GM12878 (cell line): ENCODE data around the gene KRT33A. TPM values are rescaled to one million over a fixed set of nuclear protein-coding genes. Genes with fewer than 3 reads are reported as not detected.

Experiments
- ATAC-seq: fragments of 200-7000 bp; cut with Tn5 transposase; 3 replicates; pipeline ENCODE4 v1.9.1; 2020; ENCODE audit warnings: mild to moderate bottlenecking, moderate library complexity
- BruUV-seq: library from RNA; stranded (reverse); fragments of 400-500 nt; replicated peaks from 2 replicates; lab custom pipeline; 2021; lab: Mats Ljungman, UMichigan
- CTCF ChIA-PET: fragments of 300-600 bp; sonication (Branson Sonifier 250); formaldehyde crosslinking; extraction: SDS; loops from one replicate; lab custom pipeline; 2021; ENCODE audit warnings: inconsistent platforms; lab: Yijun Ruan, JAX
- POLR2A ChIA-PET: fragments of 350-600 bp; formaldehyde crosslinking; extraction: SDS; loops from one replicate; lab custom pipeline; 2021; ENCODE audit warnings: inconsistent platforms; lab: Charles Lee
- RAD21 ChIA-PET: fragments of 300-600 bp; sonication (Branson Sonifier 250); formaldehyde crosslinking; loops from one replicate; lab custom pipeline; 2023; ENCODE audit warnings: antibody characterized with exemption; ENCODE audit not compliant: unreplicated experiment; lab: Charles Lee
- SMC1A ChIA-PET: fragments of 300-600 bp; sonication (Branson Sonifier 250); formaldehyde crosslinking; loops from one replicate; lab custom pipeline; 2023; ENCODE audit not compliant: unreplicated experiment, uncharacterized antibody; lab: Charles Lee
- DNase-seq: peaks from one replicate; pipeline ENCODE4 v3.0.0-alpha.2; 2011; ENCODE audit warnings: low read depth, low spot score
- FAIRE-seq: peaks from 3 replicates; lab custom pipeline; 2011; peaks lifted over from hg19 to GRCh38; lab: Jason Lieb, UNC
- H2AFZ ChIP-seq: 2 replicates; pipeline ENCODE4 v1.6.0; 2011; ENCODE audit warnings: low read depth, low read length, control low read depth; ENCODE audit not compliant: control insufficient read depth
- H3K27ac ChIP-seq: 2 replicates; pipeline ENCODE4 v1.5.1; 2011; ENCODE audit warnings: control low read depth; ENCODE audit not compliant: control insufficient read depth, insufficient read depth
- H3K27me3 ChIP-seq, 2 experiments: replicated peaks in 1 of 2; 2 replicates each; pipeline versions ENCODE4 v1.6.0 to v1.6.1; 2011; ENCODE audit warnings: low read length in 1 of 2; ENCODE audit not compliant: control insufficient read depth in 2 of 2, insufficient read depth in 2 of 2
- H3K36me3 ChIP-seq, 2 experiments: 2 replicates each; pipeline ENCODE4 v1.5.1; 2011; ENCODE audit warnings: low read length in 1 of 2; ENCODE audit not compliant: control insufficient read depth in 2 of 2, insufficient read depth in 2 of 2
- H3K4me1 ChIP-seq: 2 replicates; pipeline ENCODE4 v1.6.1; 2011; ENCODE audit warnings: mild to moderate bottlenecking, low read length, moderate library complexity, mixed read lengths; ENCODE audit not compliant: control insufficient read depth, insufficient read depth
- H3K4me2 ChIP-seq: 2 replicates; pipeline ENCODE4 v1.6.0; 2011; ENCODE audit warnings: control low read depth; ENCODE audit not compliant: control insufficient read depth, insufficient read depth
- H3K4me3 ChIP-seq: fragments of 200-600 bp; sonication (generic); 2 replicates; pipeline ENCODE4 v1.5.1; 2016
- H3K79me2 ChIP-seq: 2 replicates; pipeline ENCODE4 v1.6.0; 2011; ENCODE audit warnings: low read length; ENCODE audit not compliant: control insufficient read depth, insufficient read depth
- H3K9ac ChIP-seq: 2 replicates; pipeline ENCODE4 v1.8.0; 2011; ENCODE audit warnings: low read length, control low read depth, mixed read lengths; ENCODE audit not compliant: control insufficient read depth, insufficient read depth
- H3K9me3 ChIP-seq: replicated peaks from 3 replicates; pipeline ENCODE4 v1.5.1; 2011; ENCODE audit warnings: mild to moderate bottlenecking, low read length; ENCODE audit not compliant: control insufficient read depth, insufficient read depth
- H4K20me1 ChIP-seq: 2 replicates; pipeline ENCODE4 v1.6.0; 2011; ENCODE audit not compliant: control insufficient read depth, insufficient read depth
- BMI1 ChIP-seq: fragments of 450-650 bp; IDR thresholded peaks from 2 replicates; pipeline ENCODE4 v1.6.1; 2016; ENCODE audit warnings: mild to moderate bottlenecking, moderate library complexity, borderline replicate concordance
- MEF2A ChIP-seq: IDR thresholded peaks from 2 replicates; pipeline ENCODE4 v1.6.1; 2011; ENCODE audit warnings: low read depth, mild to moderate bottlenecking, low read length, moderate library complexity; ENCODE audit not compliant: insufficient read depth
- MYC ChIP-seq: IDR thresholded peaks from 2 replicates; pipeline ENCODE4 v1.6.1; 2011; ENCODE audit warnings: mild to moderate bottlenecking, low read length, moderate library complexity, inconsistent platforms; ENCODE audit not compliant: insufficient read depth, insufficient replicate concordance, insufficient read length, severe bottlenecking
- NFYA ChIP-seq: IDR thresholded peaks from 2 replicates; pipeline ENCODE4 v1.6.1; 2011; ENCODE audit warnings: low read depth, mild to moderate bottlenecking, low read length, improper control_type of control experiment, borderline replicate concordance
- POLR2A ChIP-seq: IDR thresholded peaks from 2 replicates; pipeline ENCODE4 v1.6.1; 2011; ENCODE audit warnings: low read depth, mild to moderate bottlenecking, low read length
- TCF3 ChIP-seq: IDR thresholded peaks from 2 replicates; pipeline ENCODE4 v1.6.1; 2012; ENCODE audit warnings: low read depth, mild to moderate bottlenecking, low read length, borderline replicate concordance; ENCODE audit not compliant: insufficient read depth
- ZNF384 ChIP-seq: IDR thresholded peaks from 2 replicates; pipeline ENCODE4 v1.6.1; 2012; ENCODE audit warnings: low read depth, mild to moderate bottlenecking, low read length, improper control_type of control experiment, borderline replicate concordance
- WGBS: methylation state at CpG from one replicate; pipeline ENCODE4 v1.1.6; 2016; ENCODE audit warnings: low lambda C conversion rate; ENCODE audit not compliant: insufficient replicate concordance, insufficient coverage; ENCODE audit errors: missing lambda C conversion rate; 5-methylcytosine and 5-hydroxymethylcytosine counted together
- in situ Hi-C: fragments of 300-500 bp; cut with MboI; formaldehyde crosslinking; loops from 9 replicates; pipeline ENCODE4 v1.14.3; 2018; ENCODE audit warnings: mixed read lengths
- intact Hi-C: fragments of 100-400 bp; cut with micrococcal nuclease; formaldehyde crosslinking; loops from one replicate; pipeline ENCODE4 v1.14.2; 2022; ENCODE audit not compliant: unreplicated experiment
- polyA plus RNA-seq, 11 experiments: library from polyadenylated mRNA; depleted of rRNA in 4 of 11; unstranded in 6 of 11; stranded (reverse) in 5 of 11; fragments of >200 nt; fragmentation: Nextera tagmentation in 4 of 11; fragmentation: Illumina TruSeq in 1 of 11; extraction: Ambion mirVana in 4 of 11; extraction: Trizol in 1 of 11; gene quantifications; 1 replicate in 1 of 11; 2 replicates in 10 of 11; pipeline versions ENCODE4 v1.2.1 to v1.2.3, GENCODE V29; 2011 to 2016; ENCODE audit warnings: inconsistent platforms in 2 of 11, missing spikeins in 2 of 11, low read depth in 1 of 11
- total RNA-seq, 4 experiments: library from RNA; depleted of rRNA in 3 of 4; stranded (reverse); fragments of >200 nt in 3 of 4; fragmentation: Illumina TruSeq in 1 of 4; extraction: Trizol in 1 of 4; gene quantifications; 2 replicates each; pipeline versions ENCODE4 v1.2.1 to v1.2.3, GENCODE V29; 2013 to 2021
- TF ChIP-seq, protein P1 (sequence below): fragments of 450-650 bp; IDR thresholded peaks from 2 replicates; pipeline ENCODE4 v1.6.1; 2017; ENCODE audit warnings: mild to moderate bottlenecking
- TF ChIP-seq, protein P2 (sequence below): fragments of 450-650 bp; formaldehyde crosslinking; IDR thresholded peaks from 2 replicates; pipeline ENCODE4 v1.4.0; 2020; ENCODE audit warnings: mild to moderate bottlenecking, moderate library complexity

Gene KRT33A
- total and polyA plus RNA-seq, 10 of the 15 experiments (the other 5 are each of a cell fraction or from before 2014, with no cell fraction given): not detected

DNA sequence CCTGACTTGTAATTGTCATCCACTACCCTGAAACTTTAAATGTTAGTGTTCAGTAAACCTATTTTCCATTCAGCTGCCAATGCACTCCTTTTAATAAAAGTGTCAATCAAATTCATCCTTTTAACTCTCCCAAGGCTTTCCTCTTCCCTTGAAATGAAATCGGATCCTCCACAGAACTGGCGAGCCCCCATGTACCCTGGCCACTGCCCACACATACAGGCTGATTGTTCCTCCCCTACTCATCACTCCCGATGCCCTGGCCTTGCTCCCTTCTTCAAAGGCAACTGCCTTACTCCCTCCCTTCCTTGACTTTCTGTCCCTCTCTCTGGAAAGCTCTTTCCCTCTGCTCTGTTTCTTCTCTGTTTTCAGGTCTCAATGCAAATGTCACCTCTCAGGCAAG lies 7.6 kb downstream of the KRT33A start:
- Histone ChIP-seq H3K79me2 (no peaks in the 10 kb centered on the region), H3K36me3 (no peaks in the 10 kb centered on the region; a peak in 1 of 4 replicates), H2AFZ (no peak overlapping the region), H3K9ac (no peak overlapping the region), H3K4me1 (peaks cover 28% of the 10 kb centered on the region), H4K20me1 (no peaks in the 10 kb centered on the region; the same call in 1 of the 2 replicates), H3K9me3 (peaks cover 4% of the 10 kb centered on the region; the same call in 2 of the 3 replicates), H3K27me3 (no peaks in the 10 kb centered on the region), H3K27ac (no peak overlapping the region), H3K4me3 (no peak overlapping the region), H3K4me2 (no peak overlapping the region)
- ChIA-PET CTCF (interaction anchor here (0.6 to 0.9 kb wide), 2 partner anchors 11 to 1051 kb away, joined by 3 read pairs; no protein-coding TSS in a partner anchor), POLR2A (interaction anchor here (0.6 kb wide), 1 partner anchor 57 kb away, joined by 3 read pairs; no protein-coding TSS in a partner anchor), SMC1A (no interaction called here), RAD21 (no interaction called here)
- no peak for ATAC-seq
- BruUV-seq: no TSS peak
- WGBS: 24% methylated on average over 3 of the region's 3 CpGs
- DNase-seq: no peak
- in situ Hi-C loops (no loop called here), intact Hi-C loops (no loop called here)
- no peak for FAIRE-seq
- no peak for TF ChIP-seq POLR2A
- TF ChIP-seq NFYA: no peak
- TF ChIP-seq TCF3: no peak
- TF ChIP-seq, protein P1, sequence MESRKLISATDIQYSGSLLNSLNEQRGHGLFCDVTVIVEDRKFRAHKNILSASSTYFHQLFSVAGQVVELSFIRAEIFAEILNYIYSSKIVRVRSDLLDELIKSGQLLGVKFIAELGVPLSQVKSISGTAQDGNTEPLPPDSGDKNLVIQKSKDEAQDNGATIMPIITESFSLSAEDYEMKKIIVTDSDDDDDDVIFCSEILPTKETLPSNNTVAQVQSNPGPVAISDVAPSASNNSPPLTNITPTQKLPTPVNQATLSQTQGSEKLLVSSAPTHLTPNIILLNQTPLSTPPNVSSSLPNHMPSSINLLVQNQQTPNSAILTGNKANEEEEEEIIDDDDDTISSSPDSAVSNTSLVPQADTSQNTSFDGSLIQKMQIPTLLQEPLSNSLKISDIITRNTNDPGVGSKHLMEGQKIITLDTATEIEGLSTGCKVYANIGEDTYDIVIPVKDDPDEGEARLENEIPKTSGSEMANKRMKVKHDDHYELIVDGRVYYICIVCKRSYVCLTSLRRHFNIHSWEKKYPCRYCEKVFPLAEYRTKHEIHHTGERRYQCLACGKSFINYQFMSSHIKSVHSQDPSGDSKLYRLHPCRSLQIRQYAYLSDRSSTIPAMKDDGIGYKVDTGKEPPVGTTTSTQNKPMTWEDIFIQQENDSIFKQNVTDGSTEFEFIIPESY: no peak
- TF ChIP-seq ZNF384: no peak
- TF ChIP-seq, protein P2, sequence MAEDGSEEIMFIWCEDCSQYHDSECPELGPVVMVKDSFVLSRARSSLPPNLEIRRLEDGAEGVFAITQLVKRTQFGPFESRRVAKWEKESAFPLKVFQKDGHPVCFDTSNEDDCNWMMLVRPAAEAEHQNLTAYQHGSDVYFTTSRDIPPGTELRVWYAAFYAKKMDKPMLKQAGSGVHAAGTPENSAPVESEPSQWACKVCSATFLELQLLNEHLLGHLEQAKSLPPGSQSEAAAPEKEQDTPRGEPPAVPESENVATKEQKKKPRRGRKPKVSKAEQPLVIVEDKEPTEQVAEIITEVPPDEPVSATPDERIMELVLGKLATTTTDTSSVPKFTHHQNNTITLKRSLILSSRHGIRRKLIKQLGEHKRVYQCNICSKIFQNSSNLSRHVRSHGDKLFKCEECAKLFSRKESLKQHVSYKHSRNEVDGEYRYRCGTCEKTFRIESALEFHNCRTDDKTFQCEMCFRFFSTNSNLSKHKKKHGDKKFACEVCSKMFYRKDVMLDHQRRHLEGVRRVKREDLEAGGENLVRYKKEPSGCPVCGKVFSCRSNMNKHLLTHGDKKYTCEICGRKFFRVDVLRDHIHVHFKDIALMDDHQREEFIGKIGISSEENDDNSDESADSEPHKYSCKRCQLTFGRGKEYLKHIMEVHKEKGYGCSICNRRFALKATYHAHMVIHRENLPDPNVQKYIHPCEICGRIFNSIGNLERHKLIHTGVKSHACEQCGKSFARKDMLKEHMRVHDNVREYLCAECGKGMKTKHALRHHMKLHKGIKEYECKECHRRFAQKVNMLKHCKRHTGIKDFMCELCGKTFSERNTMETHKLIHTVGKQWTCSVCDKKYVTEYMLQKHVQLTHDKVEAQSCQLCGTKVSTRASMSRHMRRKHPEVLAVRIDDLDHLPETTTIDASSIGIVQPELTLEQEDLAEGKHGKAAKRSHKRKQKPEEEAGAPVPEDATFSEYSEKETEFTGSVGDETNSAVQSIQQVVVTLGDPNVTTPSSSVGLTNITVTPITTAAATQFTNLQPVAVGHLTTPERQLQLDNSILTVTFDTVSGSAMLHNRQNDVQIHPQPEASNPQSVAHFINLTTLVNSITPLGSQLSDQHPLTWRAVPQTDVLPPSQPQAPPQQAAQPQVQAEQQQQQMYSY (CRISPR knock-in tag): no peak
- no peak for TF ChIP-seq BMI1
- TF ChIP-seq MEF2A: no peak
- no peak for TF ChIP-seq MYC
